ENCODE results near the gene BICC1. TPM values are rescaled to one million over a fixed set of nuclear protein-coding genes. Genes with fewer than 3 reads are reported as not detected.

BICC1 gene
- total and polyA plus RNA-seq, 2 of the 8 experiments (the other 6 are each of a cell fraction or from before 2014, with no cell fraction given), result 0.20 to 0.73 TPM

DNA sequence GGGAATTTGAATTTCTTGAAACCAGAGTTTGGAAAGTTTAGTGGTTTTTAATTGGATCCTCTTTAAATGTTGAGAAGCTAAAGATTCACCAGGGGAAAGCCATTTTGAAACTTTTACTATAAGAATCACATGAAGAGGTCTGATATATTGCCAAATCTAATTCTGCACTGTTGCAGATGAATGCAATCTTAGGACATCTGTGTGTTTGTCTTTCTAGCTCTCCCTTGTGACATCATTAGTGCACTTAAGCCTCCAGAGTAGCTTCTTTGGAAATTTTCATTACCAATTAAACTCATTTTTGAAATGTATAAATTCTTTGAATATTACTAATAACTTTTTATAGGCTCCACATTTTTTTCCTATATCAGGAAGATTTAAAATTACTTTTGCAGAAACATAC, 160.2 kb downstream of the BICC1 start:
- H3K27ac ChIP-seq (ENCODE audit: low read depth, low read length), result no peak overlapping the region
- H3K79me1 ChIP-seq (ENCODE audit: low read depth, low read length), result no peaks in the 10 kb centered on the region
- H4K20me1 ChIP-seq (replicated peaks in 1 of 2; ENCODE audit: control insufficient read depth in 1 of 2, insufficient read depth in 2 of 2, low read length in 2 of 2), result no peaks in the 10 kb centered on the region
- H3K56ac ChIP-seq (replicated peaks; ENCODE audit: insufficient read length, low read depth, low read length), result no peak overlapping the region
- H3K23me2 ChIP-seq (ENCODE audit: low read depth, low read length), result no peaks in the 10 kb centered on the region; the same call in 1 of the 2 replicates
- POLR2A ChIA-PET (ENCODE audit: partially characterized antibody), result no interaction called here
- H3K79me2 ChIP-seq (ENCODE audit: control insufficient read depth in 1 of 2, insufficient read depth in 2 of 2, low read length in 2 of 2), result no peaks in the 10 kb centered on the region
- no peaks in the 10 kb centered on the region; a peak in 1 of 7 replicates for H3K4me1 ChIP-seq (replicated peaks in 1 of 4; ENCODE audit: control insufficient read depth in 3 of 4, insufficient read depth in 4 of 4, low read length in 3 of 4)
- H3K14ac ChIP-seq (ENCODE audit: insufficient read length), result no peak overlapping the region
- no peaks in the 10 kb centered on the region for H3K9me3 ChIP-seq (ENCODE audit: insufficient read depth in 2 of 2, low read depth in 1 of 2, low read length in 1 of 2)
- no peak overlapping the region for H2BK5ac ChIP-seq (ENCODE audit: low read depth, low read length)
- no peak overlapping the region for H4K5ac ChIP-seq (ENCODE audit: insufficient read length, low read depth, low read length)
- CTCF ChIA-PET (ENCODE audit: partially characterized antibody), result no interaction called here
- no peak overlapping the region for H4K91ac ChIP-seq (replicated peaks; ENCODE audit: insufficient read length, low read length)
- H2BK120ac ChIP-seq (replicated peaks; ENCODE audit: low read depth, low read length), result no peak overlapping the region
- H3K27me3 ChIP-seq (replicated peaks in 1 of 4; ENCODE audit: control insufficient read depth in 3 of 4, extremely low read depth in 1 of 4, insufficient read depth in 3 of 4, low read length in 3 of 4), result no peaks in the 10 kb centered on the region
- H3K9ac ChIP-seq (replicated peaks in 1 of 4; ENCODE audit: extremely low read depth in 1 of 4, low read depth in 3 of 4, low read length in 3 of 4), result no peak overlapping the region
- H2AK5ac ChIP-seq (ENCODE audit: low read depth, low read length), result no peak overlapping the region
- no peak overlapping the region for H3K4ac ChIP-seq (replicated peaks; ENCODE audit: insufficient read length, low read depth, low read length)
- H2BK20ac ChIP-seq (ENCODE audit: low read length), result no peak overlapping the region
- H3K4me3 ChIP-seq (ENCODE audit: extremely low read depth in 1 of 4, insufficient read depth in 2 of 4, low read depth in 3 of 4, low read length in 4 of 4), result no peak overlapping the region
- TF ChIP-seq NRF1 (IDR thresholded peaks at IDR 0.05; ENCODE audit: low read depth, low read length) (no peak), HDAC2 (IDR thresholded peaks at IDR 0.05; ENCODE audit: borderline replicate concordance in 1 of 2, low read depth in 2 of 2, low read length in 2 of 2) (no peak), SRF (IDR thresholded peaks at IDR 0.05; ENCODE audit: low read depth, low read length) (no peak), SIX5 (IDR thresholded peaks at IDR 0.05; ENCODE audit: low read depth, low read length) (no peak)
- TF ChIP-seq, protein P1, sequence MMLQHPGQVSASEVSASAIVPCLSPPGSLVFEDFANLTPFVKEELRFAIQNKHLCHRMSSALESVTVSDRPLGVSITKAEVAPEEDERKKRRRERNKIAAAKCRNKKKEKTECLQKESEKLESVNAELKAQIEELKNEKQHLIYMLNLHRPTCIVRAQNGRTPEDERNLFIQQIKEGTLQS (IDR thresholded peaks at IDR 0.05; ENCODE audit: insufficient read depth, low read depth, low read length), result no peak
- H2BK12ac ChIP-seq (ENCODE audit: low read depth, low read length), result no peak overlapping the region
- no peak overlapping the region for H2BK15ac ChIP-seq (ENCODE audit: low read length)
- H3K23ac ChIP-seq (ENCODE audit: insufficient read length), result no peak overlapping the region
- H4K8ac ChIP-seq (ENCODE audit: extremely low read depth, insufficient read depth, low read length), result no peak overlapping the region
- no peak overlapping the region for H3K18ac ChIP-seq (ENCODE audit: extremely low read depth, low read length)
- H3K36me3 ChIP-seq (ENCODE audit: control insufficient read depth in 2 of 4, insufficient read depth in 4 of 4, low read length in 3 of 4), result no peaks in the 10 kb centered on the region
- DNase-seq (ENCODE audit: low read depth in 1 of 2, low spot score in 2 of 2), result no peak
- no peak for FAIRE-seq
- no peak overlapping the region for H2AFZ ChIP-seq (ENCODE audit: low read length)
- H3K4me2 ChIP-seq (ENCODE audit: insufficient read depth in 1 of 2, low read depth in 2 of 2, low read length in 2 of 2), result no peak overlapping the region
